K562 (cell line): ENCODE results near the gene TRIP12. TPM values are rescaled to one million over a fixed set of nuclear protein-coding genes. Genes with fewer than 3 reads are reported as not detected.

Experiments
- FOXK1 ChIP-seq: sonication (generic); formaldehyde crosslinking; IDR thresholded peaks from 2 replicates; pipeline ENCODE4 v1.8.0; 2022; ENCODE audit warnings: missing genetic modification reagents, mild to moderate bottlenecking, borderline replicate concordance
- HNRNPLL ChIP-seq: fragments of 200-400 bp; formaldehyde crosslinking; IDR thresholded peaks from 2 replicates; pipeline ENCODE4 v1.6.1; 2017; ENCODE audit warnings: low read length, low read depth, mild to moderate bottlenecking; ENCODE audit not compliant: poor library complexity, severe bottlenecking
- NR2C2 ChIP-seq, 2 experiments: fragments of 200-800 bp in 1 of 2; sonication (Bioruptor generic) in 1 of 2; sonication (generic) in 1 of 2; formaldehyde crosslinking in 1 of 2; IDR thresholded peaks; 2 replicates each; pipeline versions ENCODE4 v1.6.1 to v1.8.0; 2016 to 2022; ENCODE audit warnings: mild to moderate bottlenecking in 1 of 2, missing compliant biosample characterization in 1 of 2, missing genetic modification characterization in 1 of 2, missing genetic modification reagents in 1 of 2
- PHB ChIP-seq: fragments of 250-450 bp; sonication (Bioruptor Pico); IDR thresholded peaks from 2 replicates; pipeline ENCODE4 v1.5.0; 2021
- POLR2AphosphoS5 ChIP-seq: IDR thresholded peaks from 2 replicates; pipeline ENCODE4 v1.6.1; 2011; ENCODE audit warnings: mild to moderate bottlenecking, low read depth, low read length, moderate library complexity; ENCODE audit not compliant: control insufficient read depth, insufficient read depth
- SNIP1 ChIP-seq: fragments of 450-650 bp; IDR thresholded peaks from 2 replicates; pipeline ENCODE4 v1.7.1; 2017; ENCODE audit warnings: low read depth, mild to moderate bottlenecking
- TGIF2 ChIP-seq: sonication (generic); formaldehyde crosslinking; IDR thresholded peaks from 2 replicates; pipeline ENCODE4 v1.8.1; 2022; ENCODE audit warnings: mild to moderate bottlenecking, missing genetic modification reagents, moderate library complexity
- ZNF197 ChIP-seq: fragments of 200-800 bp; sonication (Bioruptor generic); IDR thresholded peaks from 2 replicates; pipeline ENCODE4 v1.6.1; 2016; ENCODE audit warnings: low read depth, missing genetic modification characterization, missing compliant biosample characterization
- ZNF551 ChIP-seq: fragments of 250-450 bp; sonication (Bioruptor Pico); IDR thresholded peaks from 2 replicates; pipeline ENCODE4 v1.5.0; 2021; ENCODE audit warnings: mild to moderate bottlenecking, moderate library complexity
- ZNF785 ChIP-seq: fragments of 250-450 bp; sonication (Bioruptor Pico); IDR thresholded peaks from 2 replicates; pipeline ENCODE4 v1.4.0; 2020; ENCODE audit warnings: mild to moderate bottlenecking
- polyA plus RNA-seq, 8 experiments: library from polyadenylated mRNA; depleted of rRNA in 4 of 8; stranded (reverse) in 5 of 8; unstranded in 3 of 8; fragments of >200 nt; fragmentation: Nextera tagmentation in 2 of 8; fragmentation: Illumina TruSeq in 1 of 8; extraction: Ambion mirVana in 2 of 8; extraction: Trizol in 1 of 8; gene quantifications; 2 replicates each; pipeline versions ENCODE4 v1.2.1 to v1.2.3, GENCODE V29; 2011 to 2014; ENCODE audit warnings: inconsistent platforms in 1 of 8, missing spikeins in 1 of 8
- total RNA-seq, 7 experiments: library from RNA; depleted of rRNA in 6 of 7; stranded (reverse); fragments of >200 nt in 6 of 7; fragmentation: Illumina TruSeq in 2 of 7; extraction: Trizol in 2 of 7; gene quantifications; 2 replicates each; pipeline versions ENCODE4 v1.2.1 to v1.2.3, GENCODE V29; 2011 to 2021; ENCODE audit warnings: low replicate concordance in 1 of 7
- TF ChIP-seq, protein P1 (sequence below), 2 experiments: fragments of 200-800 bp in 1 of 2; sonication (Bioruptor generic) in 1 of 2; sonication (generic) in 1 of 2; formaldehyde crosslinking in 1 of 2; IDR thresholded peaks in 1 of 2; conservative IDR thresholded peaks in 1 of 2; 2 replicates each; pipeline versions ENCODE4 v1.5.0 to v1.6.1; 2016 to 2020; ENCODE audit warnings: missing compliant biosample characterization in 1 of 2, missing genetic modification characterization in 1 of 2, missing genetic modification reagents in 1 of 2
- TF ChIP-seq, protein P2 (sequence below): fragments of 250-450 bp; sonication (Bioruptor Pico); IDR thresholded peaks from 2 replicates; pipeline ENCODE4 v1.4.0; 2020; ENCODE audit warnings: mild to moderate bottlenecking
- TF ChIP-seq, protein P3 (sequence below), 3 experiments: IDR thresholded peaks in 2 of 3; conservative IDR thresholded peaks in 1 of 3; 2 replicates each; pipeline ENCODE4 v1.5.1; 2011 to 2012; ENCODE audit warnings: low read length in 3 of 3, mild to moderate bottlenecking in 3 of 3, control low read depth in 2 of 3, improper control_type of control experiment in 1 of 3, inconsistent platforms in 1 of 3, low read depth in 1 of 3, mixed read lengths in 1 of 3, moderate library complexity in 1 of 3; ENCODE audit not compliant: insufficient read depth in 2 of 3
- TF ChIP-seq, protein P4 (sequence below): sonication (generic); formaldehyde crosslinking; IDR thresholded peaks from 2 replicates; pipeline ENCODE4 v1.8.0; 2022; ENCODE audit warnings: mild to moderate bottlenecking, missing genetic modification reagents
- TF ChIP-seq, protein P5 (sequence below): fragments of 150-350 bp; IDR thresholded peaks from 2 replicates; pipeline ENCODE4 v1.6.1; 2014; ENCODE audit warnings: low read depth, mild to moderate bottlenecking, low read length, borderline replicate concordance

Gene TRIP12
- total and polyA plus RNA-seq, 9 of the 15 experiments (the other 6 are each of a cell fraction or from before 2014, with no cell fraction given): 15.2 to 131 (median 80.1) TPM

DNA sequence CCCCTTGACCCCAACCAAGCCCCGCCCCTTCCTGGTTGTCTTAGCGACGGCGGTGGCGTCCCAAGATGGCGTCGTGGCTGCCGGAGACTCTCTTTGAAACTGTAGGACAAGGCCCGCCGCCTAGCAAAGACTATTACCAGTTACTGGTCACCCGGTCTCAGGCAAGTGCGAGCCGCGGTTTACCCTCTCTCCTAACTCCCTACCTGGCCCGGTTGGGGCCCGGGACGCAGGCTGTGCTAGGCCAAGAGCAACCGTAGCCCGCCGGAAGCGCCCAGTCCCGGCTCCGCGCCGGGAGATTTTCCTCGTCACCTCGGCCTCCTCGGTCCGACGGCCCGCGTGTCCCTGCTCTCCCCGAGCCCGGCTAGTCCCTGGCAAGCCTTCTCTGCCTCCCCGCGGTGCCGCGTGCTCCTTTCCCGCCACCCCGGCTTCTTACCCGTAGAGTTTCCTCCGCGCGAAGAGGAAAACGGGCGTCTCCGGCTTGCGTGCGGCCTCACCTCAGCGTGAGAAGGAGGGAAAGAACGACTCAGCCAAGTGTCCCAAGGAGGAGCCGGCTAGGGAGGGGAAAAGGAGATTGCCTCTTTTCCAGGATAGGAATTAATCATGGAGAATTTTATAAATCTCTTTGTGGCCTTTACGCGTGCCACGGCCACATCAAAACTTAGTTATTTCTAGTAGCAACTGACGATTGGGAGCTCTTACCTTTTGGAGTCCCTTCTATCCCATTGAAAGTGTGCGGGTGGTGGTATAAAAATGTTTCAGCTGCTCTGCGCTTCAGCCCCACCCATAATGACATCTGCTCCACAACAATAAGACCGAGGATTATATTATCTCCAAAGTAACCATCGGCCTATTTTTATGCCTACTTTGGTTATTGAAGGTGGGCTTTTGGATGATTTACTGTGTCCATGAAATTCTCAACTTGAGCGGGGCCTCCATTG, 909 bp upstream of the TRIP12 start, which contains the start of gene FBXO36 (continued):
- TF ChIP-seq, protein P1, sequence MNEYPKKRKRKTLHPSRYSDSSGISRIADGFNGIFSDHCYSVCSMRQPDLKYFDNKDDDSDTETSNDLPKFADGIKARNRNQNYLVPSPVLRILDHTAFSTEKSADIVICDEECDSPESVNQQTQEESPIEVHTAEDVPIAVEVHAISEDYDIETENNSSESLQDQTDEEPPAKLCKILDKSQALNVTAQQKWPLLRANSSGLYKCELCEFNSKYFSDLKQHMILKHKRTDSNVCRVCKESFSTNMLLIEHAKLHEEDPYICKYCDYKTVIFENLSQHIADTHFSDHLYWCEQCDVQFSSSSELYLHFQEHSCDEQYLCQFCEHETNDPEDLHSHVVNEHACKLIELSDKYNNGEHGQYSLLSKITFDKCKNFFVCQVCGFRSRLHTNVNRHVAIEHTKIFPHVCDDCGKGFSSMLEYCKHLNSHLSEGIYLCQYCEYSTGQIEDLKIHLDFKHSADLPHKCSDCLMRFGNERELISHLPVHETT (CRISPR knock-in tag; conservative IDR thresholded peaks at IDR 0.05 in 1 of 2, IDR thresholded peaks at IDR 0.05 in 1 of 2): no peak
- TF ChIP-seq PHB (CRISPR knock-in tag): no peak
- TF ChIP-seq, protein P2, sequence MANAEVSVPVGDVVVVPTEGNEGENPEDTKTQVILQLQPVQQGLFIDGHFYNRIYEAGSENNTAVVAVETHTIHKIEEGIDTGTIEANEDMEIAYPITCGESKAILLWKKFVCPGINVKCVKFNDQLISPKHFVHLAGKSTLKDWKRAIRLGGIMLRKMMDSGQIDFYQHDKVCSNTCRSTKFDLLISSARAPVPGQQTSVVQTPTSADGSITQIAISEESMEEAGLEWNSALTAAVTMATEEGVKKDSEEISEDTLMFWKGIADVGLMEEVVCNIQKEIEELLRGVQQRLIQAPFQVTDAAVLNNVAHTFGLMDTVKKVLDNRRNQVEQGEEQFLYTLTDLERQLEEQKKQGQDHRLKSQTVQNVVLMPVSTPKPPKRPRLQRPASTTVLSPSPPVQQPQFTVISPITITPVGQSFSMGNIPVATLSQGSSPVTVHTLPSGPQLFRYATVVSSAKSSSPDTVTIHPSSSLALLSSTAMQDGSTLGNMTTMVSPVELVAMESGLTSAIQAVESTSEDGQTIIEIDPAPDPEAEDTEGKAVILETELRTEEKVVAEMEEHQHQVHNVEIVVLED: no peak
- TF ChIP-seq FOXK1 (CRISPR knock-in tag): no peak
- TF ChIP-seq HNRNPLL: peak; percentile 20
- TF ChIP-seq ZNF785 (CRISPR knock-in tag): no peak
- TF ChIP-seq ZNF197 (CRISPR knock-in tag): no peak
- TF ChIP-seq, protein P3, sequence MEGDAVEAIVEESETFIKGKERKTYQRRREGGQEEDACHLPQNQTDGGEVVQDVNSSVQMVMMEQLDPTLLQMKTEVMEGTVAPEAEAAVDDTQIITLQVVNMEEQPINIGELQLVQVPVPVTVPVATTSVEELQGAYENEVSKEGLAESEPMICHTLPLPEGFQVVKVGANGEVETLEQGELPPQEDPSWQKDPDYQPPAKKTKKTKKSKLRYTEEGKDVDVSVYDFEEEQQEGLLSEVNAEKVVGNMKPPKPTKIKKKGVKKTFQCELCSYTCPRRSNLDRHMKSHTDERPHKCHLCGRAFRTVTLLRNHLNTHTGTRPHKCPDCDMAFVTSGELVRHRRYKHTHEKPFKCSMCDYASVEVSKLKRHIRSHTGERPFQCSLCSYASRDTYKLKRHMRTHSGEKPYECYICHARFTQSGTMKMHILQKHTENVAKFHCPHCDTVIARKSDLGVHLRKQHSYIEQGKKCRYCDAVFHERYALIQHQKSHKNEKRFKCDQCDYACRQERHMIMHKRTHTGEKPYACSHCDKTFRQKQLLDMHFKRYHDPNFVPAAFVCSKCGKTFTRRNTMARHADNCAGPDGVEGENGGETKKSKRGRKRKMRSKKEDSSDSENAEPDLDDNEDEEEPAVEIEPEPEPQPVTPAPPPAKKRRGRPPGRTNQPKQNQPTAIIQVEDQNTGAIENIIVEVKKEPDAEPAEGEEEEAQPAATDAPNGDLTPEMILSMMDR (IDR thresholded peaks at IDR 0.05 in 2 of 3, conservative IDR thresholded peaks at IDR 0.05 in 1 of 3; ENCODE audit: insufficient read depth in 2 of 3, low read depth in 1 of 3, low read length in 3 of 3): no peak
- TF ChIP-seq SNIP1: no peak
- TF ChIP-seq TGIF2: no peak
- TF ChIP-seq, protein P4, sequence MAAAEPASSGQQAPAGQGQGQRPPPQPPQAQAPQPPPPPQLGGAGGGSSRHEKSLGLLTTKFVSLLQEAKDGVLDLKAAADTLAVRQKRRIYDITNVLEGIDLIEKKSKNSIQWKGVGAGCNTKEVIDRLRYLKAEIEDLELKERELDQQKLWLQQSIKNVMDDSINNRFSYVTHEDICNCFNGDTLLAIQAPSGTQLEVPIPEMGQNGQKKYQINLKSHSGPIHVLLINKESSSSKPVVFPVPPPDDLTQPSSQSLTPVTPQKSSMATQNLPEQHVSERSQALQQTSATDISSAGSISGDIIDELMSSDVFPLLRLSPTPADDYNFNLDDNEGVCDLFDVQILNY: no peak
- TF ChIP-seq POLR2AphosphoS5: no peak
- no peak for TF ChIP-seq ZNF551 (CRISPR knock-in tag)
- TF ChIP-seq, protein P5, sequence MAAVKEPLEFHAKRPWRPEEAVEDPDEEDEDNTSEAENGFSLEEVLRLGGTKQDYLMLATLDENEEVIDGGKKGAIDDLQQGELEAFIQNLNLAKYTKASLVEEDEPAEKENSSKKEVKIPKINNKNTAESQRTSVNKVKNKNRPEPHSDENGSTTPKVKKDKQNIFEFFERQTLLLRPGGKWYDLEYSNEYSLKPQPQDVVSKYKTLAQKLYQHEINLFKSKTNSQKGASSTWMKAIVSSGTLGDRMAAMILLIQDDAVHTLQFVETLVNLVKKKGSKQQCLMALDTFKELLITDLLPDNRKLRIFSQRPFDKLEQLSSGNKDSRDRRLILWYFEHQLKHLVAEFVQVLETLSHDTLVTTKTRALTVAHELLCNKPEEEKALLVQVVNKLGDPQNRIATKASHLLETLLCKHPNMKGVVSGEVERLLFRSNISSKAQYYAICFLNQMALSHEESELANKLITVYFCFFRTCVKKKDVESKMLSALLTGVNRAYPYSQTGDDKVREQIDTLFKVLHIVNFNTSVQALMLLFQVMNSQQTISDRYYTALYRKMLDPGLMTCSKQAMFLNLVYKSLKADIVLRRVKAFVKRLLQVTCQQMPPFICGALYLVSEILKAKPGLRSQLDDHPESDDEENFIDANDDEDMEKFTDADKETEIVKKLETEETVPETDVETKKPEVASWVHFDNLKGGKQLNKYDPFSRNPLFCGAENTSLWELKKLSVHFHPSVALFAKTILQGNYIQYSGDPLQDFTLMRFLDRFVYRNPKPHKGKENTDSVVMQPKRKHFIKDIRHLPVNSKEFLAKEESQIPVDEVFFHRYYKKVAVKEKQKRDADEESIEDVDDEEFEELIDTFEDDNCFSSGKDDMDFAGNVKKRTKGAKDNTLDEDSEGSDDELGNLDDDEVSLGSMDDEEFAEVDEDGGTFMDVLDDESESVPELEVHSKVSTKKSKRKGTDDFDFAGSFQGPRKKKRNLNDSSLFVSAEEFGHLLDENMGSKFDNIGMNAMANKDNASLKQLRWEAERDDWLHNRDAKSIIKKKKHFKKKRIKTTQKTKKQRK: no peak
- no peak for TF ChIP-seq NR2C2 (CRISPR knock-in tag; IDR thresholded peaks at IDR 0.05)
- peak; percentile 95 for TF ChIP-seq NR2C2 (tag; IDR thresholded peaks at IDR 0.05)
